H1 (cell line): ENCODE measurements around the gene SORBS1. TPM values are rescaled to one million over a fixed set of nuclear protein-coding genes. Genes with fewer than 3 reads are reported as not detected.

Experiments
- polyA plus RNA-seq, 7 experiments: library from polyadenylated mRNA; depleted of rRNA in 3 of 7; stranded (reverse) in 5 of 7; unstranded in 2 of 7; fragments of >200 nt in 5 of 7; fragments of 200-250 nt in 2 of 7; gene quantifications; 1 replicate in 5 of 7; 2 replicates in 1 of 7; 4 replicates in 1 of 7; pipeline versions ENCODE4 v1.2.1 to v1.2.3, GENCODE V29; 2011 to 2013; ENCODE audit warnings: missing spikeins in 2 of 7, mixed read lengths in 2 of 7
- total RNA-seq: library from RNA; stranded (reverse); fragmentation: NEBNext Ultra II Directional; extraction: Animal tissue kit (Norgen Biotek cat#: 25700); gene quantifications from 2 replicates; pipeline ENCODE4 v1.2.1, GENCODE V29; 2021
- TF ChIP-seq, protein P1 (sequence below), 3 experiments: IDR thresholded peaks; 1 replicate in 2 of 3; 2 replicates in 1 of 3; pipeline versions ENCODE4 v1.5.1 to v1.6.1; 2011; ENCODE audit warnings: low read length in 3 of 3, mild to moderate bottlenecking in 3 of 3, inconsistent platforms in 2 of 3, low read depth in 1 of 3, moderate library complexity in 1 of 3; ENCODE audit not compliant: insufficient read depth in 1 of 3; ENCODE audit errors: control extremely low read depth in 1 of 3

Gene SORBS1
- total and polyA plus RNA-seq, 2 of the 8 experiments (the other 6 are each of a cell fraction or from before 2014, with no cell fraction given): 16.0 to 35.0 TPM

DNA sequence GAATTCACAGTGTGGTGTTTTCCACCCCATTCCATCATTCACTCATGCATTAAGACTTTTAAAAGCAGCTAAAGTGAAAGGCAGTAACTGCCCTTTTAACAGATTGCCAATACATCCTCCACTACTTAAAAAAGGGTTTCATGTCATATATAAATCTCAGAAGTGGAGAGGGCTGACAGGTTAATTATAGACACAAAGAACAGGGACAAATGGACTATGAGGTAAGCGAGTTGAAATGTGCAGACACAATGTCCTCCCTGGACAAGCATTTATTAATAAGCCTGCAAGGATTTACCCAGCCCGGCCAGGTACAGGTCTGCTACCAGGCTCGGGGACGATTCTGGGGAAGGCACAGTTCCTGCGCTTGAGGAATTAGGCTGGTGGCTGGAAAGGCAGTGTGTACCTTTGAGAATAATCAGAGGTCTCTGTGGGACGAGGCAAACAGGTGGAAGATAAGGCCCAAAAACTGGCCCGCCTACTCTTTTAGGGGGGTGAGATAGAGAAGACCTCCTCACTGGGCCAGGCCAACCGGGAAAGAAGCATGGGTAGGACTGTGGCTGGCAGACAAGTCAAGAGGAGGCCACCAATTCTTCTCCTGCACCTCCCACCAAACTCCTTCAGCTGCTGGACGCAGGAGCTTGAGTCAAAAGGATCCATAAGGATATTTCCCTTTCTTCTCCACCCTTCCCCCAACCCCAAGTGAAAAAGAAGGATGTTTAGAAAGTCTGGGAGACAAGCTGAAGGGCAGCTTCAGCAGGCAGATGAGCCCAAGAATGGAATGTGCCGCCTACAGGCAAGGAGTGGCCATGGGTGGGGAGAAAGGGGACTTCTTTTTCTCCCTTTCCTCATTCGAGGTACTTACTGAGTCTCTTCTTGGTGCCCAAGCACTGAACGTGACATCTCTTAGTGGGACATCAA, 271.9 kb downstream of the SORBS1 start (continued):
- TF ChIP-seq, protein P1, sequence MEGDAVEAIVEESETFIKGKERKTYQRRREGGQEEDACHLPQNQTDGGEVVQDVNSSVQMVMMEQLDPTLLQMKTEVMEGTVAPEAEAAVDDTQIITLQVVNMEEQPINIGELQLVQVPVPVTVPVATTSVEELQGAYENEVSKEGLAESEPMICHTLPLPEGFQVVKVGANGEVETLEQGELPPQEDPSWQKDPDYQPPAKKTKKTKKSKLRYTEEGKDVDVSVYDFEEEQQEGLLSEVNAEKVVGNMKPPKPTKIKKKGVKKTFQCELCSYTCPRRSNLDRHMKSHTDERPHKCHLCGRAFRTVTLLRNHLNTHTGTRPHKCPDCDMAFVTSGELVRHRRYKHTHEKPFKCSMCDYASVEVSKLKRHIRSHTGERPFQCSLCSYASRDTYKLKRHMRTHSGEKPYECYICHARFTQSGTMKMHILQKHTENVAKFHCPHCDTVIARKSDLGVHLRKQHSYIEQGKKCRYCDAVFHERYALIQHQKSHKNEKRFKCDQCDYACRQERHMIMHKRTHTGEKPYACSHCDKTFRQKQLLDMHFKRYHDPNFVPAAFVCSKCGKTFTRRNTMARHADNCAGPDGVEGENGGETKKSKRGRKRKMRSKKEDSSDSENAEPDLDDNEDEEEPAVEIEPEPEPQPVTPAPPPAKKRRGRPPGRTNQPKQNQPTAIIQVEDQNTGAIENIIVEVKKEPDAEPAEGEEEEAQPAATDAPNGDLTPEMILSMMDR (IDR thresholded peaks at IDR 0.05; ENCODE audit: control extremely low read depth in 1 of 3, insufficient read depth in 1 of 3, low read depth in 1 of 3, low read length in 3 of 3): peak; percentile 25 to 59 (median 49); a peak in 3 of 4 replicates
